HPDE6-E6E7 (cell line): ENCODE results near the gene NOS1AP.
"Not testable (repeated sequence)": the region's sequence is repeated elsewhere in the genome, so short reads cannot be mapped to it uniquely, and the experiment has no call there.

Experiments
- DNase-seq: peaks from one replicate; pipeline ENCODE4 v3.0.0; 2011; ENCODE audit warnings: missing footprints; ENCODE audit errors: extremely low spot score

The NOS1AP gene

GRCh38 chr1:162069334-162070093 lies at the start of gene NOS1AP:
Gene NOS1AP (plus strand): TSS chr1:162069691. CDS start chr1:162070178, 487 bp downstream.
- peak; percentile 64 for DNase-seq

GRCh38 chr1:162020150-162020549 lies 49.3 kb upstream of the NOS1AP start:
- DNase-seq, result no peak

- no peak for DNase-seq
Observed at GRCh38 chr1:162021124-162021523, 48.4 kb upstream of the NOS1AP start.

GRCh38 chr1:162022626-162023025 lies 46.9 kb upstream of the NOS1AP start:
- no peak for DNase-seq

- no peak for DNase-seq
Observed at GRCh38 chr1:162023181-162023546, 46.3 kb upstream of the NOS1AP start.

GRCh38 chr1:162023547-162024501 lies 45.7 kb upstream of the NOS1AP start, which contains the start of gene OLFML2B:
Gene OLFML2B (minus strand): TSS chr1:162023869. CDS start chr1:162023430, 439 bp downstream.
- DNase-seq, result peak; percentile 60

- no peak for DNase-seq
Observed at GRCh38 chr1:162025541-162025940, 44.0 kb upstream of the NOS1AP start.

- no peak for DNase-seq
Observed at GRCh38 chr1:162026881-162027280, 42.6 kb upstream of the NOS1AP start.

- DNase-seq, result no peak
Observed at GRCh38 chr1:162028726-162029125, 40.8 kb upstream of the NOS1AP start.

- no peak for DNase-seq
Observed at GRCh38 chr1:162029157-162029556, 40.3 kb upstream of the NOS1AP start.

GRCh38 chr1:162030759-162031280 lies 38.7 kb upstream of the NOS1AP start:
- DNase-seq, result no peak

- DNase-seq, result no peak
Observed at GRCh38 chr1:162033428-162033827, 36.1 kb upstream of the NOS1AP start.

GRCh38 chr1:162035241-162035640 lies 34.2 kb upstream of the NOS1AP start:
- DNase-seq, result peak; percentile 43

GRCh38 chr1:162036163-162036562 lies 33.3 kb upstream of the NOS1AP start:
- no peak for DNase-seq

- no peak for DNase-seq
Observed at GRCh38 chr1:162038624-162039023, 30.9 kb upstream of the NOS1AP start.

GRCh38 chr1:162040001-162040400 lies 29.5 kb upstream of the NOS1AP start:
- no peak for DNase-seq

GRCh38 chr1:162040657-162041056 lies 28.8 kb upstream of the NOS1AP start:
- peak; percentile 33 for DNase-seq

- DNase-seq, result no peak
Observed at GRCh38 chr1:162042361-162042760, 27.1 kb upstream of the NOS1AP start.

- DNase-seq, result no peak
Observed at GRCh38 chr1:162046921-162047320, 22.6 kb upstream of the NOS1AP start.

- not testable (repeated sequence) for DNase-seq
Observed at GRCh38 chr1:162053949-162054348, 15.5 kb upstream of the NOS1AP start.

- DNase-seq, result peak; percentile 88
Observed at GRCh38 chr1:162055062-162055461, 14.4 kb upstream of the NOS1AP start.

- peak; percentile 71 for DNase-seq
Observed at GRCh38 chr1:162056043-162056442, 13.4 kb upstream of the NOS1AP start.
